Activated CD8-positive, alpha-beta memory T cell treated with anti-CD3 and anti-CD28 coated beads for 1 hour (primary cell): ENCODE data around the gene TMEM121.
"Not testable (repeated sequence)": the region's sequence is repeated elsewhere in the genome, so short reads cannot be mapped to it uniquely, and the experiment has no call there.

Experiments
- DNase-seq, 2 donors: peaks; one replicate each; pipeline ENCODE4 v3.0.0-alpha.2; 2020; ENCODE audit warnings: low read depth in 1 of 2; ENCODE audit errors: extremely low read depth in 1 of 2

The TMEM121 gene

GRCh38 chr14:105541218-105541875 is 15.0 kb downstream of the TMEM121 start:
- DNase-seq: no peak

DNA sequence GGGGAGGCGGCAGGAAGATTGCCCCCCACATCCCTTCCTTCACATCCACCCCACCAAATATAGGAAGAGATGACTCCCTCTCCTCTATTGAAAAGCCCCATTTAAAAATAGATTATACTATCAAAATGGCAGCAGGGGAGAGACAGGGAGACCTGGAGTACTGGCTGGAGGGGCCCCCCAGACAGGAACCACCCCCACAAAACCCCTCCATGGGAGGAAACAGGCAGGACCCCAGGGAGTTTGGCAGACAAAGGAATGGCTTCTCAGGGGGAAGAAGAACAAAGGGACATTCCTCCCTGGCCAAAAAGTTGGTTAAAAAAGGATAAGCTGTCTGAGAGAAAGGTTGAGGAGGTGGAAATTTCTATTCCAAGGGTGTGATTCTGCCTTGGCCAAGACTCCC is 19.3 kb downstream of the TMEM121 start:
- DNase-seq: not testable (repeated sequence)

- not testable (repeated sequence) for DNase-seq
These were observed 20.0 kb downstream of the TMEM121 start for GRCh38 chr14:105546410-105546809.

DNA sequence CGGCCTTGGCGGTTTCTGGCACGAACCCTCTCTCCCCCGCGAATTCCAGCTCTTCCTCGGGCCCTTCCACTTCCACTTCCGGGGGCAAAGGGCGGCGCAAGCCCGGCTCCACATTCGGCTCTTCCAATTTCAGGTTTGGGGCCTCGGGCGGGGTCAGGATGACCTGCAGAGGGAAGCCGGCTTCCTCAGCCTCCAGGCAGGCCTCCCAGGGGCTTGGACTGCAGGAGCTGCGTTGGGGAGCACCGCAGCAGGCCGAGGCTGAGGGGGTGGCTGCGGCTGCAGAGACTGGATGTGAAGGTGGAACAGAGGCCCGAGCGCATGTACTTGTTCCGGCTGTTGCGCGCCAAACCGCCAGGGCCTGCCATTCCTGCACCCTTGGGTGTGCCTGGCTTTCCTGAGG is 20.7 kb downstream of the TMEM121 start:
- not testable (repeated sequence) for DNase-seq

DNA sequence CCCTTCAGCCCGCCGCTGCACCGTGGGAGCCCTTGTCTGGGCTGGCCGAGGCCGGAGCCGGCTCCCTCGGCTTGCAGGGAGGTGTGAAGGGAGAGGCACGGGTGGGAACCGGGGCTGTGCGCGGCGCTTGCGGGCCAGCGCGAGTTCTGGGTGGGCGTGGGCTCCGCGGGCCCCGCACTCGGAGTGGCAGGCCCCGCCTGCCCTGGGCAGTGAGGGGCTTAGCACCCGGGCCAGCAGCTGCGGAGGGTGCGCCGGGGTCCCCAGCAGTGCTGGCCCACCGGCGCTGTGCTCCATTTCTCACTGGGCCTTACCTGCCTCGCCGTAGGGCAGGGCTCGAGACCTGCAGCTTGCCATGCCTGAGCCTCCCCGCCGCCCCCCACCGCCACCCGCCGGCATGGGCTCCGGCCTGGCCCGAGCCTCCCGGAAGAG is 21.4 kb downstream of the TMEM121 start:
- no peak for DNase-seq

DNA sequence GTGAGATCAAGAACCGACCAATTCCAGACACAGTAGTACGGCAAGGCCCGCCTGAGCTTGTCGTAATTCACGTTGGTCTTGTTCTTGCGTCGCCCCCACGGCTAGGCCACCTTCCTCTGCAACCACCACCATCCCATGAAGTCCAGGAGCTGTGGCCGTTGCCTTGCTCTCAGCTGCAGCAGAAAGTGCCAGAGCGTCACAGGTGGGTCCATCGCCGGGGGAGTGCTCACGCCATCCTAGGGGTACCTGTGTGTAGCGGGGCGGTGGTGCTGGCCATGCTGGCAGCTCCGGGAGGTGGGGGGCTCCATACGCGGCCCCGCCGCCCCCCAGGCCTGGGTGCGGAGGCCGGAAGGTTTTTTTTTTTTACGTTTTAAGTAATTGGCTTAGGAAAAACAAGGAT is 23.1 kb downstream of the TMEM121 start:
- no peak for DNase-seq

DNA sequence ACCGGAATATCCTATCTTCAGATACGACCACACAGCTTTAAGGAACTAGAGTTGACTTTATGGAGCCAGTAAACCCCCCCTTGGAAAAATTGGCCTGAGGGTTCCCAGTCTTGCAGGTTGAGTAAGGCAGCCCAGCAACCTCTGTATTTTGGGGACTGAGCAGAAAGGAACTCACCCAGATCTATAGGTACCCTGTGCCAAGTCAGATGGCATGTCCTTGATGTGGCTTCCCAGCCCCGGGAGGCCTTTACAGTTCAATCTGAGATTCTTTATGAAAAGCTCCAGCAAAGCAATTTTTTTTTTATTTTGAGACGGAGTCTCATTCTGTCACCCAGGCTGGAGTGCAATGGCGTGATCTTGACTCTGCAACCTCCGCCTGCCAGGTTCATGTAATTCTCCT is 27.6 kb downstream of the TMEM121 start:
- DNase-seq: no peak

- DNase-seq: no peak
These were observed 28.1 kb downstream of the TMEM121 start for GRCh38 chr14:105554523-105554922.

GRCh38 chr14:105557671-105558070 is 31.3 kb downstream of the TMEM121 start:
- DNase-seq: not testable (repeated sequence)

- DNase-seq: not testable (repeated sequence)
These were observed 32.2 kb downstream of the TMEM121 start for GRCh38 chr14:105558449-105559154.

DNA sequence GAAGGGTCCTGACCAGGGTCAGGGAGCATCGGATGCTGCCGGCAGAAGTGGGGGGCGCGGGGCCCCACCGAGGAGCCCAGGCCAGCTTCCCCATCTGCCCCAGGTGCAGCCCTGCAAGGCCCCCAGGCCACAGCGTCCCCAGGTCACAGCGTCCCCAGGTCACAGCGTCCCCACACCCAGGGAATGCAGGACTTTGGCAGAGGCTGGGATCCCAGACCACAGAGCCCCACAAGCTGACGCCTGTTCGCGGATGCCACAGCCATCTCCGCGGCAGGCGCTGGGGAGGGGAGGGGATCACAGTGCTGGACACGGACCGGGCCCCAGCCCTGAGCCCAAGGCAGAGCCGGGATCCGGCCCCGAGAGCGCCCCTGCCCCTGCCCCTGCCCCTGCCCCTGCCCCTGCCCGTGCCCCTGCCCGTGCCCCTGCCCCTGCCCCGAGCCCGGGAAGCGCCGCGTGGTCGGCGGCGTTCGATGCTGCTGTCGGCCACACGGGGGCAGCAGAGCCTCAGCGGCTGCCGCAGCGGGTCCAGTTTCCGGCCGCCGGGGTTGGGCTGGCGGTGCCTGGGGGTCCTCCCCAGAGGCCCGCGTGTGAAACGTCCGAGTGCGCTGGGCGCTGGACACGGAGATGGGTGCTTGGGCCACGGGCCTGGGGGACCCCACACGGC is 33.1 kb downstream of the TMEM121 start:
- DNase-seq: not testable (repeated sequence)

DNA sequence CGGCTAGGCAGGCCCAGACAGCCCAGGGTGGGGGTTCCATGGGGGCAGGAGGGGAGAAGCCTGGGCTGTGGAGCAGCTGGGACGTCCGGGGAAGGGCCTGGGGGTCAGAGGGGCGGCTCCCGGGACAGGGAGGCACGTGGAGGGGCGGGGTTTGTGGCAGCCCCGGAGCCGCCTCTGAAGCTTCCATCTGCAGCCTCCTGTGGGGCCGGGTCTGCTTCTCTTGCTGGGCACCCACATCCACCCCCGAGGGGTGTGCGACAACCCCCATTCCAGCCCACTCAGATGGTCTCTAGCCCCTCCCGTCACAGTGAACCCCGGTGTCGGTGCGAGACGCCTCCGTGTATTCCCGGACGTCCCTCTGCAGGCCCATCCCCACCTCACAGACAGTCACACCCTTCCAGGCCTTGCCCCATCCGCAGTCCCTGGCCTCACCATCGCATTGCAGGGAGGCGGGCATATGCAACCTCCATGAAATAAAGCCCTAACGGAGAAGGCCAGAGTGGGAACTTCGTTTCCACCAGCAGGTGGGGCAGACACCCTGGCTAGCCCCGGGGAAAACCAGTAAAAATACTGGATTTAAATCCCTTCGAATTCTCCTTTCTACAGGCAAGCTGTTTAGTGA is 33.8 kb downstream of the TMEM121 start:
- DNase-seq: not testable (repeated sequence)

DNA sequence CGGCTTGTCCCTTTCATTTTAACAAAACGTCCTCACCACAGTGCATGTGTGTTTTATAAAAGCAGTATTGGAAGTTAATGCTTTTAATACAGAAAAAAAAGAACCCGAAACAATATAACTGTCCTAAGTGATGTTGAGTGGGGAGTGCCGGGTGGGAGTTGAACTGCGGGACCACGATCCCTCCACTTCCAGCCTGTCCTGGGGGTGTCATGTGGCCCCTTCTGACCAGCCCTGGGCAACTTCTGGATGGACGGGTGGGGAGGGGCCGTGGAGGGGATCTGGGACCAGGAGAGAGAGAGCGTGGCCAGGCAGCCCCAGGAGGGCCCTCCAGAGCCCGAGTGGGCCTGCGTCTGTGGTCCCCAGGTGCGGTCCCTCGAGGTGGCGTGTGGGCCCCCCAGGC is 35.0 kb downstream of the TMEM121 start:
- not testable (repeated sequence) for DNase-seq

GRCh38 chr14:105562713-105563346 is 36.4 kb downstream of the TMEM121 start:
- no peak for DNase-seq

DNA sequence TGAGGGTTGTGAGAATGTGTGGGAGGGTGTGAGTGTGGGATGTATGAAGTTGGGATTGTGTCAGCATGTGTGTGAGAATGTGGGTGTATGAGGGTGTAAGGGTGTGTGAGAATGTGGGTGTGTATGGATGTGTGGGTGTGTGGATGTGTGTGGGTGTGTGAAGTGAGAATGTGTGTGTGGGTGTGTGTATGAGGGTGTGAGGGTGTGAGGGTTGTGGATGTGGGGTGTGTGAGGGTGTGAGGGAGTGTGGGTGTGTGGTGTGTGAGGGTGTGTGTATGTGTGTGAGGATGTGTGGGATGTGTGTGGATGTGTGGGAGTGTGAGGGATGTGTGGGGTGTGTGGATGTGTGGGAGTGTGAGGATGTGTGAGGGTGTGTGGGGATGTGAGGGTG is 37.0 kb downstream of the TMEM121 start:
- DNase-seq: no peak

GRCh38 chr14:105564536-105564935 is 38.2 kb downstream of the TMEM121 start:
- not testable (repeated sequence) for DNase-seq

- not testable (repeated sequence) for DNase-seq
These were observed 39.0 kb downstream of the TMEM121 start for GRCh38 chr14:105565185-105565919.

DNA sequence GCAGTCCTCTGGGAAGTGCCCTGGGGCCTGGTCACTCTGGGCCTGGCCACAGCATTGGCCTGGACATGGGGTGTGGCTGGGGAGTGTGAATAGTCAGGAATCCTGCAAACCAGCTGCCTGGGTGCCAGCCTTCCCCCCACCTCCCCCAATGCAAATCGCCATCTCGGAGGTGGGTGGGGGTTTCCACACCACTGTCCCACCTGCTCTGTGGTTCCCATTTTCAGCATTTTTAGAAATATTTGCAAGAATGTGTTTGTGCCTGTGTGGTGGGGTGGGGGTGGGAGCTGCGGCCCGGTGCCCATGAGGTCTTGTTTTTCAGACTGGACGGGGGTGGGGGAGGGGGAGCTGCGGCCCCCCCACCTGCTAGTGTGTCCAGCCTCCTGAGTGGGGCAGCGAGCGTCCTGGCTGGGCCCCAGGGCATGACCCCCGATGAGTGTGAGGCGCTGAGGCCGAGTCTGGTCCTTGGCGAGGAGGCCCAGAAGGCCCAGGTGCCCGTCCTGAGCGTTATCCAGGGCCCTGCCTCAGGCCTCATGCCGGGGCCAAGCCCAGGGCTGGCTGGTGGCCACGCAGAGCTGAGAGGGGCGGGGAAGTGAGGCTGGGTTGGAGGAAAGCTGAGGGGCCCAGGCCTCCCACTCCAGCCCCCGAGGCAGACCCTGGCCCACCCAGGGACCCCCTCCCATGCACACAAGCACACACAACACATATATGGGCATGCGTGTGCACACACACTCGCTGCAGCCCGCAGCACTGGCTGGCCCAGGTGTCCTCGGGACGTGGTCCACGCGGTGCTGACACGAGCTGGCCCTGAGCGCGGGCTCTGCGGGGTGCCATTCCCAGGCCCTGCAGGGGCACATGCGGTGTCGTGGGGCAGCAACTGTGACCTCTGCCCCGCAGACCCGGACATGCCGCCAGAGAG is 40.1 kb downstream of the TMEM121 start:
- not testable (repeated sequence) for DNase-seq
